Neutrophil (primary cell): ENCODE results near the gene PAQR7.

Source experiments
- H3K27ac ChIP-seq: fragments of 200-600 bp; sonication (generic); 2 replicates; pipeline ENCODE4 v1.5.1; 2016; ENCODE audit warnings: mild to moderate bottlenecking, moderate library complexity
- H3K27me3 ChIP-seq: fragments of 200-600 bp; sonication (generic); 2 replicates; pipeline ENCODE4 v1.6.0; 2016; ENCODE audit warnings: mild to moderate bottlenecking
- H3K36me3 ChIP-seq: fragments of 200-600 bp; sonication (generic); 2 replicates; pipeline ENCODE4 v1.5.1; 2017
- H3K4me1 ChIP-seq, 2 experiments: fragments of 200-600 bp in 1 of 2; sonication (generic) in 1 of 2; 1 replicate in 1 of 2; 2 replicates in 1 of 2; pipeline versions ENCODE4 v1.5.1 to v1.6.1; 2013 to 2016; ENCODE audit warnings: low read depth in 1 of 2, low read length in 1 of 2, mild to moderate bottlenecking in 1 of 2, moderate library complexity in 1 of 2; ENCODE audit not compliant: control insufficient read depth in 1 of 2, insufficient read depth in 1 of 2
- H3K4me3 ChIP-seq, 2 experiments: fragments of 200-600 bp in 1 of 2; sonication (generic) in 1 of 2; 1 replicate in 1 of 2; 2 replicates in 1 of 2; pipeline ENCODE4 v1.5.1; 2013 to 2016; ENCODE audit warnings: low read depth in 1 of 2, low read length in 1 of 2, mild to moderate bottlenecking in 1 of 2, moderate library complexity in 1 of 2
- H3K9me3 ChIP-seq: fragments of 200-600 bp; sonication (generic); 2 replicates; pipeline ENCODE4 v1.5.1; 2016
- CTCF ChIP-seq: fragments of 200-600 bp; sonication (generic); IDR thresholded peaks from 2 replicates; pipeline ENCODE4 v1.5.1; 2016; ENCODE audit warnings: antibody characterized with exemption

PAQR7 gene

GRCh38 chr1:25885602-25886001 is 10.1 kb upstream of the PAQR7 start:
- no peak overlapping the region for H3K27ac ChIP-seq

GRCh38 chr1:25881266-25881665 is 5.8 kb upstream of the PAQR7 start:
- no peaks in the 10 kb centered on the region for H3K9me3 ChIP-seq
- H3K4me3 ChIP-seq = no peak overlapping the region
- H3K4me1 ChIP-seq = peaks cover 11 to 13% of the 10 kb centered on the region in 2 experiments
- H3K36me3 ChIP-seq = no peaks in the 10 kb centered on the region
- H3K27ac ChIP-seq = no peak overlapping the region
- no peak for TF ChIP-seq CTCF
- H3K27me3 ChIP-seq = no peaks in the 10 kb centered on the region

More at GRCh38 chr1:25885602-25886001, 10.1 kb upstream of the PAQR7 start:
- TF ChIP-seq CTCF = no peak
- Histone ChIP-seq H3K4me3 (no peak overlapping the region), H3K36me3 (no peaks in the 10 kb centered on the region), H3K4me1 (no peaks in the 10 kb centered on the region), H3K27me3 (no peaks in the 10 kb centered on the region), H3K9me3 (no peaks in the 10 kb centered on the region)

DNA sequence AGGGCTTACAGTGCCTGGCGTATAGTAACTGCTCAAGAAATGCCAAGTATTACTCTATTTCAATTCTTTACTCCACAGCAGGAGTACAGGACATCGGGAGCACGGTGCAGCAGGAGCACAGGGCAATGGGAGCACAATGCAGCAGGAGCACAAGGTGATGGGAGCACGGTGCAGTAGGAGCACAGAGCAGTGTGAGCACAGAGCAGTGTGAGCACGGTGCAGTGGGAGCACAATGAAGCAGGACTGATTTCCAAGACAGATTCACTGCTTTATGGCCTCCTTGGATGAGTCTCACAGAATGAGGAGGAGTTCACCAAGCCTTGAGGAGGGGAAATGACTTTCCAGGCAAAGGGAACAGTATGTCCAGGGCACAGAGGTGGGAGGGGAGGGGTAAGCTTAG is 5.0 kb upstream of the PAQR7 start:
- no peaks in the 10 kb centered on the region for H3K36me3 ChIP-seq
- H3K4me1 ChIP-seq = peaks cover 18 to 19% of the 10 kb centered on the region in 2 experiments
- no peaks in the 10 kb centered on the region for H3K9me3 ChIP-seq
- no peak for TF ChIP-seq CTCF
- no peaks in the 10 kb centered on the region for H3K27me3 ChIP-seq
- H3K27ac ChIP-seq = no peak overlapping the region
- no peak overlapping the region for H3K4me3 ChIP-seq

GRCh38 chr1:25879675-25880074 is 4.2 kb upstream of the PAQR7 start:
- no peaks in the 10 kb centered on the region for H3K36me3 ChIP-seq
- no peaks in the 10 kb centered on the region for H3K9me3 ChIP-seq
- TF ChIP-seq CTCF = no peak
- H3K27me3 ChIP-seq = no peaks in the 10 kb centered on the region
- no peak overlapping the region for H3K4me3 ChIP-seq
- peaks cover 24 to 25% of the 10 kb centered on the region in 2 experiments for H3K4me1 ChIP-seq
- H3K27ac ChIP-seq = no peak overlapping the region

DNA sequence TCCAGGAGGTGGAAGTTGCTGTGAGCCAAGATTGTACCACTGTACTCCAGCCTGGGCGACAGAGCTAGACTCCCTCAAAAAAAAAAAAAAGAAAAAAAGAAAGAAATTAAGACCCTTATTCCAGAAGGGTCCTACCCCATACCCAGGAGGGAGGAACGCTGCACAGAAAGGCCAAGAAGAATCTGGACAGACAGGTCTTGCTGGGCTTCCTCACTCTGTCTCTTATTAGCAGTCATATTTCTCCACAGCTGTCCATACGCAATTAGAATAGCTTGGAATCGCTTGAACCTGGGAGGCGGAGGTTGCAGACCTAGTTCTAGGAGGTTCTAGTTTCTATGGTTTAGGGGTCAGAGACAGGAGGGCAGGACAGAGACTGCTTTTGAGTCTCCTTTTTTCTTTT is 3.2 kb upstream of the PAQR7 start:
- no peak for TF ChIP-seq CTCF
- Histone ChIP-seq H3K9me3 (no peaks in the 10 kb centered on the region), H3K27me3 (no peaks in the 10 kb centered on the region), H3K36me3 (no peaks in the 10 kb centered on the region), H3K4me1 (peaks cover 31% of the 10 kb centered on the region in 2 experiments), H3K4me3 (no peak overlapping the region), H3K27ac (no peak overlapping the region)

DNA sequence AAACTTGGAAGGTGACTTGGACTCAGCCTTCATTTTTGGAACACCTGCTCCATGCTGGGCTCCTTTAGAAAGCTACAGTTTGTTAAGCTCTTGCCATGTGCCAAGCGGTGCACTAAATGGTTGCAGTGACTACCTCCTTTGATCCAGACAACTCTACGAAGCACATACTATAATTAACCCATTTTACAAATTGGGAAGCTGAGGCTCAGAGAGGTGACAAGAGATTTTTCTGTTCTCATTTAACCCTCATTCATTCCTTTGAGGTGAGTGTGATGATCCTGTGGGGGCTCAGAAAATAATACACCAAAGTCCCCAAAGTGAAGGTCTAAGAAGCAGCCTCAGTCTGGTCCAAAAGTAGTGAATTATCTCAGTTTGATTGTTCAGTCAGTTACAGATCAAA is 1.6 kb upstream of the PAQR7 start:
- TF ChIP-seq CTCF = no peak
- Histone ChIP-seq H3K9me3 (no peaks in the 10 kb centered on the region), H3K4me1 (peaks cover 44 to 46% of the 10 kb centered on the region in 2 experiments), H3K4me3 (no peak overlapping the region), H3K36me3 (no peaks in the 10 kb centered on the region), H3K27ac (no peak overlapping the region), H3K27me3 (no peaks in the 10 kb centered on the region)
